Fibroblast of gingiva (primary cell): ENCODE results near the gene TIPRL.
A peak's percentile ranks its signal among the peaks of the same experiment; 100 is the strongest.
"Not testable (repeated sequence)": the region's sequence is repeated elsewhere in the genome, so short reads cannot be mapped to it uniquely, and the experiment has no call there.

Source experiments
- DNase-seq: peaks from one replicate; pipeline ENCODE4 v3.0.0-alpha.2; 2011; ENCODE audit warnings: low read depth

Gene TIPRL

GRCh38 chr1:168178638-168179437 is at the start of gene TIPRL:
Gene TIPRL, plus strand, starts transcription at chr1:168178962. Its CDS starts 116 bp downstream, at chr1:168179078.
- DNase-seq: peak; percentile 98

GRCh38 chr1:168129933-168130332 is 48.8 kb upstream of the TIPRL start:
- no peak for DNase-seq

GRCh38 chr1:168134132-168134531 is 44.6 kb upstream of the TIPRL start:
- DNase-seq: no peak

GRCh38 chr1:168134642-168135041 is 44.1 kb upstream of the TIPRL start:
- DNase-seq: no peak

- DNase-seq: no peak
Measured at GRCh38 chr1:168135116-168135920, 43.4 kb upstream of the TIPRL start.

DNA sequence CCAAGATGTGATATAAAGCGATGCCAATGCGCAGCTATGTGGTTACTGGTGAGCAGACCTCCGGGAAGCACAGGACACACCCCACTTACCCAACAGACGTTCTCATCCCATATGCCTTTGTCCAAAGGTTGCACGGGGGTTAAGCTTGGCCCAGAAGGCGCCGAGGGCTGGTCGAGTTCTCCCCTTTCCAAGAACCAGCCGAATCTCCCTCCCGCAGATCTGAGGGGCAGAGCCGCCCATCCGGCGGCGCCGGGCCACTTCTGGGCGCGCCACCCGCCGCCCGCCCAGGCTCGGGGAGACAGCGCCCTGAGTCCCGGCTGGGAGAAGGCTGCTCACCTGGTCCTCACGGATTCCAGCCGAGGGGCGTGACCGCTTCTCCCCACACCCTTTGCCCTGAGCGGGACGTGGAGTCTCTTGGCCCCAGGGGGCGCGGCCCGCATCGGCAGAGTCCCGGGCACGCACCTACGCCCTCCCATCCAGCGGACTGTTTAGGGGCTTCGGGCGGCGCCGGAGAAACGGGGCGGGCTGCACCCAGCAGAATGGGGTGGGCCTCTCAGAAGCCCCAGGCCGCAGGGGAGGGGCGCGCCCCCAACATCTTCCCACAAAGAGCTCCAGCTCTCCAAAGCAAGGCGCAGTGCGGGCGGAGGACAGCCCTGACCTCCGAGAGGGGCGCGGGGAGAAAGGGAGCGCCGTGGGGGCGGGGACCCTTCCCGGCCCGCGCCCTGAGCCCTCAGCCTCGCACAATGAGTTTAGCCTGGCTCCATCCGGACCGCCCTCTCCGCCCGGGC is 42.6 kb upstream of the TIPRL start:
- DNase-seq: peak; percentile 33

DNA sequence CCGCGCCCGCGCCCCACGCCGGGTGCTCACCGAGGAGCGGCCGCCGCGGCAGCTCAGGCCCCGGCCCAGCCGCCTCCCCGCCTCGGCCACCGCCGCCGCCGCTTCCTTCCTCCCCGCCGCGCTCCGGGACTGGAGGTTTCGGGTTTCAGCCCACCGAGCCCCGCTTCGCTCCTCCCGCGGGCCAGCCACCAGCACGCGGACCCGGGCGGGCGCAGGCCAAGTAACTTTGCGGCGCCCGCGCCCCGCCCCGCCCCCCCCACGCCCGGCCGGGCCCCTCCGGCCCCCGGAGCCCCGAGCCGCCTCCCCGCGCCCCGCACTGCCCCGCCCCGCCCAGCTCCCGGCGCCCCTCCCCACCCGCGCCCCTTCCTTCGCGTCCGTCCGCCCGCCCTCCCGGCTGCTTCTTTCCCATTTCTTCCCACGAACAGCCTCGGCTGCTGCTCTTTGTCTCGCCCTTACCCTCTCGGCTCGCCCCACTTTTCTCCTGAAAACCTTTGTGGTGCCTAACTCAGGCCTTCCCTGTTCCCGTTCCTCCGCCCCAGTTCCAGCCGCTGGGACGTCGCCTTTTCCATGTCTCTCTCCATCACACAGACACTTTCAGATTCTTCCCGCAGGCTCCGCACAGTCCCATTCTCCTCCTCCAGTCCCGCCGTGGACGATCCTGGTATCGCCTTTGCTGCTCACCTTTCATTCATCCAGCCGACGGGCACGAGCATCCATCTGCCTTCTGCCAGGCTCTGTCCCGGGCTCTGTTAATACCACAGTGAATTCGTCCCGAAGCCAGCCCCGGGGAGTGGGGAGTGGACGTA is 41.9 kb upstream of the TIPRL start, which contains the start of gene GPR161:
TSS of gene GPR161 (minus strand) at position 222 of the 806 bp plus-strand sequence. CDS start 32,080 bp downstream, outside the sequence.
- peak; percentile 30 for DNase-seq

GRCh38 chr1:168137515-168137821 is 41.3 kb upstream of the TIPRL start:
- DNase-seq: no peak

- no peak for DNase-seq
Measured at GRCh38 chr1:168138134-168138533, 40.6 kb upstream of the TIPRL start.

- DNase-seq: no peak
Measured at GRCh38 chr1:168139070-168139469, 39.7 kb upstream of the TIPRL start.

DNA sequence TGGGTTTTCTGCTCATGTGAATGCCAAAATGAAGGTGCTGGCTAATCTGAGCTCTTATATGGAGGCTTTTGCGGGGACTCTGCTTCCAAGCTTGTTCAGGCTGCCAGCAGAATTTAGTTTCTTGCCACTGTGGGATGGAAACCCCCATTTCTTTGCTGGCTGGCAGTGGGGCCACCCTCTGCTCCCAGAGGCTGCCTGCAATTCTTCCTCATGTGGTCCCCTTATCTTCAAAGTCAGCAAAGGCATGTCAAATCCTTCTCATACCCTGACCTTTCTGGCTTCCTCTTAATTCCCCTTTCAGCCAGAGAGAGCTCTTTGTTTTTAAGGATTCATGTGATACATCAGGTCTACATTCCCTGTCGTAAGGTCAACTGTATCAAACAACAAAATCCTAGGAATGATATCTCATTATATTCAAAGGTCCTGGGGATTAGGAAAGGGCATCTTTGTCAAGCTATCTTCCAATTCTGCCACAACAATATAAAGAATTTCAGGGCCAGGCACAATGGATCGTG is 36.8 kb upstream of the TIPRL start:
- DNase-seq: no peak

DNA sequence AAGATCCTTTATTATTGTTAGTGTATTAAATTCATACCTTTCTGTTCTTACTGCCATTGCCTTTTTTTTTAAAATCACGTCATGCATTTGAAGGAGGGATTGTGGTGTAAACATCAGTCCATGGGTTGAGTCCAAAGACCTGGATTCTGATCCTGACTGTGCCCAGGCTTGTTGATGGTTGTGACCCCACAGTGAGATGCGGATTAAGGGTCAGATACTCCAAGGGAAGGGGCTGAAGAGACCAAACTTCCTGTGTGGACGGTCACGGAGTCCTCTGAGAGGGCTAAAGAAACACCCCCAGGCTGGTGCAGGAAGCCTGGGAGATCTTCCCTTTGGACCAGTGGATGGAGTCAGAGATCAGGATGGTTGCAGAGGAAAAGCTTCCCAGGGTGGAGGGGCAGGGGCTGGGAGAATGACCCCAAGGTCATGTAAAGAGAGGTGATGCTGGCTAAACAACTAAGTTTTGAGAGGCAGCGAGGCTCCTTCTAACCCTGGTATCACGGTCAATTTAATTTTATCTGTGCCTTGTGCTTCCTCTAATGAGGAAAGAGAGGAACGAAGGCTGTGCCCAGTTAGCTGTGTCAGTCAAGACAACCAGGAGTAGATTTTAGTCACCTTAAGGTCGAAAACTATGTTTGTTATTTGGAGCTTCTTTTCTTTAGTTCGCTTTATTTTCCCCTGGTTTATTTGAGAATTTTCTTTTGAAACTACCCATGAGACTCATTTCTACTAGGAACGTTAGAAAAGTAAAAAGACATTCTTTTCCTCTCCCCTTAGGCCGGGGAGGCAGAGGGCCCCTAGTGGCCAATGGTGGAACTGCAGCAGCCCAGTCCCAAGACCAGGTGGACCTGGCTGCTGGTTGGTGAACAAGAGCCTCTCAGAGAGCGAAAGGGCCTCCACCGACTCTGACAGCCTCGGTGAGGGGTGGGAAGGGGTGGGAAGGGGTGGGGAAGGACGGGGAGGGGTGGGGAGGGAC is 33.3 kb upstream of the TIPRL start:
- DNase-seq: peak; percentile 66

DNA sequence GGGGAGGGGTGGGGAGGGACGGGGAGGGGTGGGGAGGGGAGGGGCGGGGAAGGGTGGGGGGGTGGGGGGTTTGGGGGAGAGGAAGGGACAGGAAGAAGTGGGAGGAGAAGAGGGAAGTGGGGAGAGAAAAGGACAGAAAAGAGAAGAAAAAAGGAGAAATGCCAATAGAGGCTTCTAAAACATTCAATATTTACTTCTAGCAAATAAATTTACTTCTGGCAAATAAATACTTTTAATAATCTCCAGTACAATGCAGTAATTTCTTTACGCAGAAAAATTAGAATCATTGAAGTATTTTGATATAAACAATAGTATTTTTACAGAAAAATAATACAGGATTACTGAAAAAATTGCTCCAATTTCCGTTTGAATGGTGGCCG is 32.6 kb upstream of the TIPRL start:
- DNase-seq: no peak

DNA sequence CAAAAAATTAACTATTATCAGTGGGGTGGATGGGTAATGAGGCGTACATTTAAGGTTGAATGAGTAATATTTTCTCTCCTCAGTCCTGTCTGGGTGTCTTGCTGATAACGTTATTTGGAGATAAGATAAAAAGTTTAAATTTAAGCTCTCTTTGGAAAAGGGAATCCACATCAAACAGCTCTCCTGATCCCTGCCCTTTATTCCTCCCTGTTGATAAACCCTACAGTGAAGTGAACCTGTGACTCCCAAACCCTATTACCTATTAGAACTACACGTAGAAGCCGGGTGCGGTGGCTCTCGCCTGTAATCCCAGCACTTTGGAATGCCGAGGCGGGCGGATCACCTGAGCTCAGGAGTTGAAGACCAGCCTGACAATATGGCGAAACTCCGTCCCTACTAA is 32.1 kb upstream of the TIPRL start:
- DNase-seq: no peak

- no peak for DNase-seq
Measured at GRCh38 chr1:168148916-168149315, 29.8 kb upstream of the TIPRL start.

DNA sequence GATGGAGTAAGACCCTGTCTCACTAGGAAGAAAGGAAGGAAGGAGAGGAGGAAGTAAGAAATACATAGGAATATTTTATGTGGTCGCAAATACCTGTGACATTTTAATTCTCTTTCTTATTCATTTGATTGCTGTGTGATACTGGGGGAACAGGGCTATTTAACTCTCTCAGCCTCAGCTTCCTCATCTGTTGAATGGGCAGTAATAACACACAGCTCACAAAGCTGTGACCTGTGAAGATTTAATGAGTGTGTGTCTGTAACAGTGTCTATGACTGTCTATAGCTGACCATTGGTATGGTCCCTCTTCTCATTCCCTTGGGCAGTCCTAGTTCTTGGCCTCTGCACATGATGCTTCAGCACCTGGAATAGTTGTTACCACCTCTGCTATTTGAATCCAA is 28.5 kb upstream of the TIPRL start:
- no peak for DNase-seq

DNA sequence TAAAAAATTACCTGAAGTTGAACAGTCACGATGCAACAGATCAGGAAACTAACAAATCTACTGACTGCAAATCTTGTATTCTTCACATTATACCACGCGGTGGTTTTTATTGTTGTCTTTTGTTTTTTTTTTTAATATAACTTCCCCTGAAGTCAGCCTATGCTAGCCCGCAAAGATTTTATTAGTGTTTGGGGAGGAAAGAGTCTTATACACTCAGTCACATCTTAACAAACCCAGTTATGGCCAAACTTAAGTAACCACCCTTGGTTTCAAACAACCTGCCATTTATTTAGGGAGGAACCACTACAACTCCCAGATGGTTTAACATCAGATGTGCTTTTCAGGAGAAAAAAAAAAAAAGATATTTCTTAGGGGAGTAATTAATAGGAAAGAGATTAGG is 26.8 kb upstream of the TIPRL start:
- no peak for DNase-seq

DNA sequence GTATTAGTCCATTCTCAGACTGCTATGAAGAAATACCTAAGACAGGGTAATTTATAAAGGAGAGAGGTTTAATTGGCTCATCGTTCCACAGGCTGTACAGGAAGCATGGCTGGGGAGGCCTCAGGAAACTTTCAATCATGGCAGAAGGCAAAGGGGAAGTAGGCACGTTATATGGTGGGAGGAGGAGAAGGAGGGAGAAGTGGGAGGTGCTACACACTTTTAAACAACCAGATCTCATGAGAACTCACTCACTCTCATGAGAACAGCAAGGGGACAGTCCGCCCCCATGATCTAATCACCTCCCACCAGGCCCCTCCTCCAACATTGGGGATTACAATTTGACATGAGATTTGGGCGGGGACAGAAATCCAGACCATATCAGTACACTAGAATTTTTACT is 24.1 kb upstream of the TIPRL start:
- not testable (repeated sequence) for DNase-seq

DNA sequence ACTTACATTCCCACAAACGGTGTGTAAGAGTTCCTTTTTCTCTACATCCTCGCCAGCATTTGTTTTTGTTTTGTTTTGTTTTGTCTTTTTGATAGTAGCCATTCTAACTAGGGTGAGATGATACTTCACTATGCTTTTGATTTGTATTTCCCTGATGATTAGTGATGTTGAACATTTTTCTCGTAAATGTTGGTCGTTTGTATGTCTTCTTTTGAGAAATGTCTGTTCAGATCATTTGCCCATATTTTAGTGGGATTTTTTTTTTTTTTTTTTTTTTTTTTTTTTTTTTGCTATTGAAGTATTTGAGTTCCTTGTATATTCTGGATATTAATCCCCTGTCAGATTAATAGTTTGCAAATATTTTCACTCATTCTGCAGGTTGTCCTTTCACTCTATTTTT is 22.9 kb upstream of the TIPRL start:
- DNase-seq: no peak

DNA sequence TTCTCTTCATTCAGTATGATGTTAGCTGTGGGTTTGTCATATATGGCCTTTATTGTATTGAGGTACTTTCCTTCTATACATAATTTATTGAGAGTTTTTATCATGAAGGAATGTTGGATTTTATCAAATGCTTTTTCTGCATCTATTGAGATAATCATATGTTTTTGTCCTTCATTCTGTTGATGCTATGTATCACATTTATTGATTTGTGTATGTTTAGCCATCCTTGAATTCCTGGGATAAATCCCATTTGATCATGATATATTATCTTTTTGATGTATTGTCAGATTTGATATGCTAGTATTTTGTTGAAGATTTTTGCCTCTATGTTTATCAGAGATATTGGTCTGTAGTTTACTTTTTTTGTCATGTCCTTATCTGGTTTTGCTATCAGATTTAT is 21.1 kb upstream of the TIPRL start:
- DNase-seq: no peak
